HepG2 (cell line): ENCODE measurements around the gene PLCD4. TPM values are rescaled to one million over a fixed set of nuclear protein-coding genes. Genes with fewer than 3 reads are reported as not detected.

ENCODE experiments used
- DR1 ChIP-seq: sonication (generic); formaldehyde crosslinking; IDR thresholded peaks from 2 replicates; pipeline ENCODE4 v1.8.0; 2021; ENCODE audit warnings: mild to moderate bottlenecking, missing genetic modification reagents, inconsistent platforms
- KIAA2018 ChIP-seq: sonication (generic); formaldehyde crosslinking; IDR thresholded peaks from 2 replicates; pipeline ENCODE4 v1.5.0; 2020; ENCODE audit warnings: mild to moderate bottlenecking, missing genetic modification reagents, borderline replicate concordance
- KLF13 ChIP-seq: sonication (generic); formaldehyde crosslinking; IDR thresholded peaks from 2 replicates; pipeline ENCODE4 v1.4.0; 2020; ENCODE audit warnings: mild to moderate bottlenecking, missing genetic modification reagents
- MAFF ChIP-seq: IDR thresholded peaks from 2 replicates; pipeline ENCODE4 v1.6.1; 2011; ENCODE audit warnings: low read depth, low read length, improper control_type of control experiment
- SRSF9 ChIP-seq: fragments of 200-400 bp; formaldehyde crosslinking; IDR thresholded peaks from 2 replicates; pipeline ENCODE4 v1.6.1; 2018; ENCODE audit warnings: borderline replicate concordance, mild to moderate bottlenecking, low read depth, low read length; ENCODE audit not compliant: insufficient read depth, poor library complexity, severe bottlenecking
- WIZ ChIP-seq: sonication (generic); formaldehyde crosslinking; IDR thresholded peaks from 2 replicates; pipeline ENCODE4 v1.5.1; 2020; ENCODE audit warnings: mild to moderate bottlenecking, missing genetic modification reagents
- ZBTB44 ChIP-seq: sonication (generic); formaldehyde crosslinking; IDR thresholded peaks from 2 replicates; pipeline ENCODE4 v1.4.0; 2020; ENCODE audit warnings: missing genetic modification reagents
- ZFY ChIP-seq: sonication (generic); formaldehyde crosslinking; IDR thresholded peaks from 2 replicates; pipeline ENCODE4 v1.4.0; 2020; ENCODE audit warnings: missing genetic modification reagents
- ZNF180 ChIP-seq: sonication (generic); formaldehyde crosslinking; IDR thresholded peaks from 2 replicates; pipeline ENCODE4 v1.4.0; 2020; ENCODE audit warnings: low read depth, missing genetic modification reagents, borderline replicate concordance
- ZNF276 ChIP-seq: sonication (generic); formaldehyde crosslinking; IDR thresholded peaks from 2 replicates; pipeline ENCODE4 v1.4.0; 2020; ENCODE audit warnings: mild to moderate bottlenecking, low read depth, missing genetic modification reagents
- ZNF639 ChIP-seq: conservative IDR thresholded peaks from 2 replicates; pipeline ENCODE4 v1.6.1; 2018; ENCODE audit warnings: missing genetic modification reagents
- ZSCAN5A ChIP-seq: sonication (generic); formaldehyde crosslinking; IDR thresholded peaks from 2 replicates; pipeline ENCODE4 v1.8.0; 2022; ENCODE audit warnings: mild to moderate bottlenecking, missing genetic modification reagents, borderline replicate concordance
- polyA plus RNA-seq, 8 experiments: library from polyadenylated mRNA; depleted of rRNA in 3 of 8; stranded (reverse) in 7 of 8; unstranded in 1 of 8; fragments of >200 nt; fragmentation: Illumina TruSeq in 4 of 8; extraction: Trizol in 4 of 8; gene quantifications; 2 replicates each; pipeline versions ENCODE4 v1.2.1 to v1.2.3, GENCODE V29; 2011 to 2016; ENCODE audit warnings: low read depth in 4 of 8, missing spikeins in 1 of 8, mixed read lengths in 1 of 8; ENCODE audit not compliant: insufficient read depth in 1 of 8
- total RNA-seq, 5 experiments: library from RNA; depleted of rRNA; stranded (reverse); fragments of >200 nt; fragmentation: Illumina TruSeq; extraction: Trizol; gene quantifications; 2 replicates each; pipeline ENCODE4 v1.2.3, GENCODE V29; 2016; ENCODE audit warnings: low read depth in 1 of 5

The PLCD4 gene
- total and polyA plus RNA-seq, 2 of the 13 experiments (the other 11 are each of a cell fraction or from before 2014, with no cell fraction given): 0.26 TPM; not detected in 1

GRCh38 chr2:218671654-218672566 is 64.2 kb downstream of the PLCD4 start, which contains the start of the genes RNF25 and STK36 (continued):
- peak; percentile 69; the same call in 1 of the 2 replicates for TF ChIP-seq ZNF276
- TF ChIP-seq ZFY (CRISPR knock-in tag): peak; percentile 78
- no peak for TF ChIP-seq MAFF
- TF ChIP-seq ZSCAN5A: no peak; the same call in none of the 2 replicates
- 0 out of 2 replicates have a peak, but pooled peaks have one; percentile 46 for TF ChIP-seq KLF13 (CRISPR knock-in tag)
- TF ChIP-seq ZNF639 (CRISPR knock-in tag): peak; percentile 22; the same call in 1 of the 2 replicates
- no peak for TF ChIP-seq SRSF9
- no peak for TF ChIP-seq WIZ (CRISPR knock-in tag)
- TF ChIP-seq KIAA2018: 0 out of 2 replicates have a peak, but pooled peaks have one; percentile 42
- no peak for TF ChIP-seq ZBTB44
- peak; percentile 77 for TF ChIP-seq DR1 (CRISPR knock-in tag)
- no peak for TF ChIP-seq ZNF180 (CRISPR knock-in tag)
